CD4-positive, CD25-positive, alpha-beta regulatory T cell (primary cell): ENCODE measurements around the gene TNFAIP8L1. TPM values are rescaled to one million over a fixed set of nuclear protein-coding genes. Genes with fewer than 3 reads are reported as not detected.

ENCODE experiments used
- ATAC-seq, 2 donors: fragments of 150-1000 bp; cut with Tn5 transposase; one replicate each; pipeline ENCODE4 v1.10.0; 2021; ENCODE audit warnings: low read depth in 2 of 2, moderate number of reproducible peaks in 2 of 2, moderate library complexity in 1 of 2
- DNase-seq, 3 donors: peaks; one replicate each; pipeline versions ENCODE4 v3.0.0 to v3.0.0-alpha.2; 2012 to 2022; ENCODE audit warnings: mixed read lengths in 1 of 3
- H3K27ac ChIP-seq: one replicate; pipeline ENCODE4 v1.7.0; 2013; ENCODE audit warnings: mild to moderate bottlenecking, low read length; ENCODE audit not compliant: insufficient read depth, poor library complexity, severe bottlenecking
- H3K27me3 ChIP-seq: one replicate; pipeline ENCODE4 v1.7.0; 2013; ENCODE audit warnings: low read length; ENCODE audit not compliant: control insufficient read depth, insufficient read depth
- H3K36me3 ChIP-seq: one replicate; pipeline ENCODE4 v1.7.0; 2013; ENCODE audit warnings: mild to moderate bottlenecking, low read length, moderate library complexity; ENCODE audit not compliant: control insufficient read depth, insufficient read depth
- H3K4me1 ChIP-seq: 2 replicates; pipeline ENCODE4 v1.7.0; 2013; ENCODE audit warnings: mild to moderate bottlenecking, low read length; ENCODE audit not compliant: insufficient read depth, control insufficient read depth, poor library complexity, severe bottlenecking
- H3K4me3 ChIP-seq: one replicate; pipeline ENCODE4 v1.7.0; 2013; ENCODE audit warnings: low read depth, mild to moderate bottlenecking, low read length, moderate library complexity
- H3K9me3 ChIP-seq, 2 experiments: 1 replicate in 1 of 2; 2 replicates in 1 of 2; pipeline ENCODE4 v1.7.0; 2013; ENCODE audit warnings: low read length in 2 of 2, mild to moderate bottlenecking in 1 of 2, moderate library complexity in 1 of 2; ENCODE audit not compliant: control insufficient read depth in 2 of 2
- H3K27ac Mint-ChIP-seq, 3 donors: one replicate each; pipeline ENCODE4 v1.8.0; 2020 to 2022; ENCODE audit warnings: mild to moderate bottlenecking in 3 of 3, mixed read lengths in 3 of 3, moderate library complexity in 2 of 3
- H3K27me3 Mint-ChIP-seq: one replicate; pipeline ENCODE4 v1.8.0; 2022; ENCODE audit warnings: mild to moderate bottlenecking, mixed read lengths
- H3K36me3 Mint-ChIP-seq: one replicate; pipeline ENCODE4 v1.8.0; 2020; ENCODE audit warnings: mixed read lengths
- H3K4me1 Mint-ChIP-seq, 4 donors: one replicate each; pipeline ENCODE4 v1.8.0; 2020 to 2022; ENCODE audit warnings: mixed read lengths in 4 of 4, mild to moderate bottlenecking in 1 of 4
- H3K4me3 Mint-ChIP-seq, 4 donors: one replicate each; pipeline ENCODE4 v1.8.0; 2020 to 2022; ENCODE audit warnings: mild to moderate bottlenecking in 4 of 4, mixed read lengths in 4 of 4, moderate library complexity in 3 of 4
- H3K9me3 Mint-ChIP-seq, 7 donors: one replicate each; pipeline ENCODE4 v1.8.0; 2020 to 2022; ENCODE audit warnings: mixed read lengths in 7 of 7, mild to moderate bottlenecking in 3 of 7, moderate library complexity in 2 of 7
- polyA plus RNA-seq, 4 donors: library from polyadenylated mRNA; unstranded; fragments of 300-500 nt; fragmentation: Illumina TruSeq; gene quantifications; one replicate each; pipeline ENCODE4 v1.2.3, GENCODE V29; 2021
- total RNA-seq: library from RNA; stranded (reverse); gene quantifications from one replicate; pipeline ENCODE4 v1.2.3, GENCODE V29; 2022

TNFAIP8L1 gene
- total and polyA plus RNA-seq, 5 donors from 2014 or later: 6.5 to 15.9 (median 7.6) TPM

GRCh38 chr19:4694211-4694987, 55.1 kb downstream of the TNFAIP8L1 start:
- Histone ChIP-seq H3K27ac (no peak overlapping the region), H3K9me3 (no peaks in the 10 kb centered on the region), H3K4me1 (no peaks in the 10 kb centered on the region), H3K36me3 (peaks cover 80% of the 10 kb centered on the region), H3K27me3 (no peaks in the 10 kb centered on the region), H3K4me3 (no peak overlapping the region)
- Mint-ChIP-seq H3K27me3 (no peaks in the 10 kb centered on the region), H3K27ac (peak overlapping the region in 2 of 3 donors; percentile 43 to 68), H3K9me3 (no peaks in the 10 kb centered on the region), H3K36me3 (peaks cover 22% of the 10 kb centered on the region), H3K4me3 (no peak overlapping the region), H3K4me1 (no peaks in the 10 kb centered on the region)
- ATAC-seq (no peak), DNase-seq (no peak)

GRCh38 chr19:4695224-4695731, 56.0 kb downstream of the TNFAIP8L1 start:
- Histone ChIP-seq H3K27me3 (no peaks in the 10 kb centered on the region), H3K4me3 (no peak overlapping the region), H3K9me3 (no peaks in the 10 kb centered on the region), H3K4me1 (no peaks in the 10 kb centered on the region), H3K27ac (no peak overlapping the region), H3K36me3 (peaks cover 79% of the 10 kb centered on the region)
- H3K27me3 Mint-ChIP-seq: no peaks in the 10 kb centered on the region
- ATAC-seq: no peak
- no peak for DNase-seq
- no peak overlapping the region for H3K4me3 Mint-ChIP-seq
- H3K36me3 Mint-ChIP-seq: peaks cover 22% of the 10 kb centered on the region
- no peaks in the 10 kb centered on the region for H3K4me1 Mint-ChIP-seq
- H3K9me3 Mint-ChIP-seq: no peaks in the 10 kb centered on the region
- no peak overlapping the region for H3K27ac Mint-ChIP-seq

- Mint-ChIP-seq H3K4me3 (no peak overlapping the region), H3K4me1 (no peaks in the 10 kb centered on the region), H3K9me3 (no peaks in the 10 kb centered on the region), H3K36me3 (peaks cover 30% of the 10 kb centered on the region), H3K27ac (no peak overlapping the region), H3K27me3 (no peaks in the 10 kb centered on the region)
- Histone ChIP-seq H3K9me3 (no peaks in the 10 kb centered on the region), H3K27ac (no peak overlapping the region), H3K4me1 (no peaks in the 10 kb centered on the region), H3K27me3 (no peaks in the 10 kb centered on the region), H3K4me3 (no peak overlapping the region), H3K36me3 (peaks cover 88% of the 10 kb centered on the region)
- DNase-seq (no peak), ATAC-seq (no peak)
These were observed 58.0 kb downstream of the TNFAIP8L1 start for GRCh38 chr19:4697304-4697703.

- Histone ChIP-seq H3K4me1 (no peaks in the 10 kb centered on the region), H3K4me3 (no peak overlapping the region), H3K36me3 (peaks cover 67% of the 10 kb centered on the region), H3K27me3 (no peaks in the 10 kb centered on the region), H3K9me3 (no peaks in the 10 kb centered on the region), H3K27ac (no peak overlapping the region)
- no peaks in the 10 kb centered on the region for H3K4me1 Mint-ChIP-seq
- no peaks in the 10 kb centered on the region for H3K9me3 Mint-ChIP-seq
- no peak overlapping the region for H3K27ac Mint-ChIP-seq
- H3K4me3 Mint-ChIP-seq: peak overlapping the region in 1 of 4 donors; percentile 58
- no peak for ATAC-seq
- no peaks in the 10 kb centered on the region for H3K27me3 Mint-ChIP-seq
- H3K36me3 Mint-ChIP-seq: peaks cover 21% of the 10 kb centered on the region
- no peak for DNase-seq
These were observed 60.7 kb downstream of the TNFAIP8L1 start for GRCh38 chr19:4699826-4700692.

- H3K4me1 ChIP-seq: no peaks in the 10 kb centered on the region
- DNase-seq (no peak), ATAC-seq (no peak)
- no peaks in the 10 kb centered on the region for H3K9me3 Mint-ChIP-seq
- H3K27ac ChIP-seq: no peak overlapping the region
- no peaks in the 10 kb centered on the region for H3K27me3 Mint-ChIP-seq
- no peaks in the 10 kb centered on the region for H3K27me3 ChIP-seq
- H3K36me3 Mint-ChIP-seq: peaks cover 26% of the 10 kb centered on the region
- peaks cover 67% of the 10 kb centered on the region for H3K36me3 ChIP-seq
- no peak overlapping the region for H3K27ac Mint-ChIP-seq
- H3K4me1 Mint-ChIP-seq: no peaks in the 10 kb centered on the region
- H3K4me3 ChIP-seq: no peak overlapping the region
- no peaks in the 10 kb centered on the region for H3K9me3 ChIP-seq
- peak overlapping the region in 1 of 4 donors; percentile 58 for H3K4me3 Mint-ChIP-seq
These were observed 61.3 kb downstream of the TNFAIP8L1 start for GRCh38 chr19:4700693-4700970.

GRCh38 chr19:4701557-4701956, 62.2 kb downstream of the TNFAIP8L1 start:
- peaks cover 26% of the 10 kb centered on the region for H3K36me3 Mint-ChIP-seq
- no peaks in the 10 kb centered on the region for H3K9me3 Mint-ChIP-seq
- no peak overlapping the region for H3K4me3 Mint-ChIP-seq
- Histone ChIP-seq H3K4me3 (no peak overlapping the region), H3K27me3 (no peaks in the 10 kb centered on the region), H3K36me3 (peaks cover 63% of the 10 kb centered on the region), H3K9me3 (no peaks in the 10 kb centered on the region), H3K27ac (no peak overlapping the region), H3K4me1 (no peaks in the 10 kb centered on the region)
- no peaks in the 10 kb centered on the region for H3K4me1 Mint-ChIP-seq
- no peak overlapping the region for H3K27ac Mint-ChIP-seq
- ATAC-seq (no peak), DNase-seq (no peak)
- H3K27me3 Mint-ChIP-seq: no peaks in the 10 kb centered on the region

GRCh38 chr19:4702764-4703163, 63.4 kb downstream of the TNFAIP8L1 start:
- no peak overlapping the region for H3K4me3 Mint-ChIP-seq
- peaks cover 55% of the 10 kb centered on the region for H3K36me3 ChIP-seq

More at GRCh38 chr19:4702764-4703163, 63.4 kb downstream of the TNFAIP8L1 start:
- ATAC-seq (no peak), DNase-seq (no peak)
- no peaks in the 10 kb centered on the region for H3K9me3 ChIP-seq
- no peaks in the 10 kb centered on the region for H3K4me1 ChIP-seq
- H3K27me3 ChIP-seq: no peaks in the 10 kb centered on the region
- Mint-ChIP-seq H3K27me3 (no peaks in the 10 kb centered on the region), H3K27ac (no peak overlapping the region), H3K4me1 (peaks cover 0 to 3% (median 0%) of the 10 kb centered on the region in 4 donors), H3K9me3 (no peaks in the 10 kb centered on the region), H3K36me3 (peaks cover 23% of the 10 kb centered on the region)
- no peak overlapping the region for H3K4me3 ChIP-seq
- H3K27ac ChIP-seq: no peak overlapping the region
